ENCODE measurements around the gene GFM1.
"Not testable (repeated sequence)": the region's sequence is repeated elsewhere in the genome, so short reads cannot be mapped to it uniquely, and the experiment has no call there.

The GFM1 gene

DNA sequence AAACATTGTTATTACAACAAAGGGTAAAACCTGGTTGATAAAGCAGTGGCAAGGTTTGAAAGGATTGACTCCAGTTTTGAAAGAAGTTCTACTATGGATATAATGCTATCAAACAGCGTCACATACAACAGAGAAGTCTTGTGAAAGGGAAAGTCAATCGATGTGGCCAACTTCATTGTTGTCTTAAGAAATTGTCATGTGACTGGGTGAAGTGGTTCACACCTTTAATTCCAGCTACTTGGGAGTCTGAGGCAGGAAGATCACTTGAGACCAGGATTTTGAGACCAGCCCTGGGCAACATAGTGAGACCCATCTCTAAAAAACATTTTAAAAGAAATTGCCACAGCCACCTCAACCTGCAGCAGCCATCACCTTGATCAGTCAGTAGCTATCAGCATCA lies 34.4 kb downstream of the GFM1 start:
- DNase-seq (ENCODE audit: low read depth in 2 of 2) = no peak

DNA sequence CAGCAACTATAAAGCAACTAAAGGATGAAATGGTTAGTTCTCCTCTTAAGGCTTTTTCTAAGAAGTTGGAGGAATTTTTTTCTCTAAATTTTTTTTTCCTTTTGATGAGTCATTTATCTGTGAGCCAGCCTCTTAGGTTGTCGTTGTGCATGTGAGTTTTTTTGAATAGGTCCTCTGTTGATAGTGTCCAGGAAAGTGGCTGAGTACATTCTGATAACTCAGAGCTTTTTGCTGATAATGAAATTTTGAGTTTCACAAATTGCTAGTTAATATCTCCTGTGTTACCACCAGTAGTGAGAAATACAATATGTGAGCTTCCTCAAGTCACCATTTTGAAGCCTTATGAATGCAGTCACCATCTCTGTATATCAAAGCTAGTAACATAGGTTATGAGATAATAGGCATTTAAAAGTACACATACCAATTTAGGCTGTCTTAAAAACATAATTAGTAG lies 35.2 kb downstream of the GFM1 start:
- DNase-seq (ENCODE audit: low read depth in 2 of 2) = no peak

- no peak for DNase-seq (ENCODE audit: low read depth in 2 of 2)
These were observed 36.5 kb downstream of the GFM1 start for GRCh38 chr3:158680861-158681260.

DNA sequence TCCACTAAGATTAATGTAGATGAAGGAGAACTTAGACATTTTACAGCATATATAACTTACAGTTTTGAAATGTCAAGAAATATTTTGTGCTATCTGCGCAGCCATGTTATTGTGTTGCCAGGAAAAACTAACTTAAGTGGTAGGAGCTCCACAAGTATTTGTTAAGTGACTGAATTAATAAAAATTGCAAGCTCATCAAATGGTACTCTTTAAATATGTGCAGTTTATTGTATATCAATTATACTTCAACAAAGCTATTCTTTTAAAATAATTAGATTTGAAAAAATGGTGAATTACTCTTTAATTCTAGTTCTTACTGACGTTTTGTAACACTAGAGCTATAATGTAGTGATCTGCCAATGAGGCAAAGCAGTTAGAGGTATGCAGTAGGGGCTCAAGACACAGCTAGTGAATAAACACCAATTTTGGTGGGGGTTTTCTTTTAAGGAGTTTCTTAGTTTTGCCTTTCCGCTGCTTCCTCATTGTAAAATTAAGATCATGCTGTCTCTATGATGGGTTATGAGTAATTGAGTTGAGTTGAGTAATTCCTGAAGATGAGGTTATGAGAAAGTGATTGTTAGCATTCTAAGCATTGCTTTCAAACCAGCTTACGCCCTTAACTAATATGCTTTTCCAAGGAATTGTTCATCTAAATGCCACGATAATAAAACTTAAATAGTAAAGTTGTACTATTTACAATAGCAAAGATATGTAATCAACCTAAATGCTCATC lies 39.1 kb downstream of the GFM1 start:
- no peak for DNase-seq (ENCODE audit: low read depth in 2 of 2)

DNA sequence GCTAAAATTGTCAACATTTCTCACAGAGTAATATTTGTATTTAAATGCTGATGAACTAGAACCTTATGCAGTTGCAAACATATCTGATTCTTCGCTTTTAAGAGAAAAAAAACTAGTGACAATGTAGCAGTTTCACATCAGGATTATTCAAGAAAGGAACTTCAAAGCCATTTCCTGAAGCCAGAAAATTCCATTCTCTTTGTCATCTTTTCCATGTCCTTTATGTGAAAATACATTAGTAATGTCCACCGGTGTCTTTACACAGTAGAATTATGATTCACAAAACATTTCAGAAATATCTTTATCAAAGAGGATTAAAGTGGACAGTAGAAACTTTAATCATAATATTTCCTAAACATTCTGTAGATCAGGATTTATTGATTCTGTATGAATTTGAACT lies 40.8 kb downstream of the GFM1 start:
- no peak for DNase-seq (ENCODE audit: low read depth in 2 of 2)

DNA sequence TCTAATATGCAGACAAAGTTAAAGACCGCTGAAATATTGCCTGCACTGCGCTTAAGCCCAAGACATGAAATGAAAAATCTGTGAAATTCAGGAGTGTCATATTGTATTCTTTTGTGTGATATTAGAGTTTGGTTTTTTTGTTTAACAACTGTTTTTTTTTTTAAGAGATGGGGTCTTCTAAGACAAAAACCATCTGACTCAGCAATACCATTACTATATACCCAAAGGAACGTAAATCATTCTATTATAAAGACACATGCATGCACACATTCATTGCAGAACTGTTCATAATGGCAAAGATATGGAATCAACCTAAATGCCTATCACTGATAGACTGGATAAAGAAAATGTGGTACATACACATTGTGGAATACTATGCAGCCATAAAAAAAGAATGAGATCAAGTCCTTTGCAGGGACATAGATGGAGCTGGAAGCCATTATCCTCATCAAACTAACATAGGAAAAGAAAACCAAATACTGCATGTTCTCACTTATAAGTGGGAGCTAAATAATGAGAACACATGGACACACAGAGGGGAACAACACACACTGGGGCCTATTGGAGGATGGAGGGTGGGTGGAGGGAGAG lies 49.6 kb downstream of the GFM1 start:
- DNase-seq (ENCODE audit: low read depth in 2 of 2) = not testable (repeated sequence)

GRCh38 chr3:158696618-158697017 lies 52.3 kb downstream of the GFM1 start:
- no peak for DNase-seq (ENCODE audit: low read depth in 2 of 2)

- no peak for DNase-seq (ENCODE audit: low read depth in 2 of 2)
These were observed 56.2 kb downstream of the GFM1 start for GRCh38 chr3:158700559-158700958.

GRCh38 chr3:158701420-158702065 lies 57.2 kb downstream of the GFM1 start:
- no peak for DNase-seq (ENCODE audit: low read depth in 2 of 2)

- DNase-seq (ENCODE audit: low read depth in 2 of 2) = no peak
These were observed 58.6 kb downstream of the GFM1 start for GRCh38 chr3:158702815-158703481.

DNA sequence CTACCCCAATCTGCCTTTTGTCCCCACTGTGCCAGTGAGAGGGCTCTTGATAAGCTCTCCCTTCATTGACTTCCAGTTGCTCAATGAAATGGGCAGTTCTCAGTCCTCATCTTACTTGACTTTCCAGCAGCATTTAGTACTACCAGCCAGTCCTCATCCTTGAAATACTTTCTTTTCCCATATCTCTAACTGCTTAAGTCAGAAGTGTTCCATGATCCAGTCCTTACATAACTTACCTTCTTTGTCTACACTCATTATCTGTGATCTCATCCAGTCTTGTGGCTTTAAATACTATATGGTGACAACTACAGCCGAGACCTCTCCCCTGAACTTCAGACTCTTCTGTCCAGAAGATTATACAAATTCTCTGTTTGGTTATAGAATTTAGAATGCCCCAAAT lies 59.2 kb downstream of the GFM1 start:
- DNase-seq (ENCODE audit: low read depth in 2 of 2) = no peak

GRCh38 chr3:158709666-158710083 lies 65.3 kb downstream of the GFM1 start:
- DNase-seq (ENCODE audit: low read depth in 2 of 2) = no peak

DNA sequence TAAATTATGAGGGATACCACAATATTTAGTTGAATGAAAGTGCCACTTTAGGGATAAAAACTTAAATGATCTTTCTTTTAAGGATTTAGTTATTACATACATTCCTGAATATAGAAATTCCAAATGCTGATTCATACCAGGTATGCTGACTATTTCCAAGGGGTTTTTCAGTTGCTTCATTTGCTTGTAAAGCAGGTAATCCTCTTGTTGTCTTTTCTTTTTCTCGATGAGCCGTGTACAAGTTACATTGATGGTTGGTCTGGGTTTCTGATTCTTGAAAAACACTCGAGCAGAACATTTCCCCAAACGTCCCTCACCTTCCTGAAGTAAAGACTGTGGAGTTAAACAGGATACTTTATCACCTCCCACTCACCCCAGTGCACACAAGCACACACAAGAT lies 66.3 kb downstream of the GFM1 start:
- no peak for DNase-seq (ENCODE audit: low read depth in 2 of 2)

DNA sequence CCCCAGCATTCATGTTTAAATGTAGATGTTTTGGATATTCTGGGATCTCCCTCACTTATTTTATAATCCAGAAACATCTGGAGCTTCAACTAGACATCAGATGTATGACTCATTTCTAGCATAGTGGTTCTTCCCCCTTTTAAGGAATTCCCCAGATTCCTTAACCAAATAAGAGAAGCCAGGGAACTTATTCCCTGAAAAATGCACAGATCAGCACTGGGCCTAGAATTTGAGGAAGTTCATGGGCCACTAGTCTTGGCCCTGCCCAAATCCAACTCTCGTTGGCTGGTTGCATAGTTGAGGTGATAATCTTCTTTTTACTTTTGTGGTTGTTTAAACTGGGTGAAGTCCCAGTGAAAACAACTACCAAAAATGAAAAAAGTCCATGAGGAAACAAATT lies 67.6 kb downstream of the GFM1 start:
- DNase-seq (ENCODE audit: low read depth in 2 of 2) = no peak

DNA sequence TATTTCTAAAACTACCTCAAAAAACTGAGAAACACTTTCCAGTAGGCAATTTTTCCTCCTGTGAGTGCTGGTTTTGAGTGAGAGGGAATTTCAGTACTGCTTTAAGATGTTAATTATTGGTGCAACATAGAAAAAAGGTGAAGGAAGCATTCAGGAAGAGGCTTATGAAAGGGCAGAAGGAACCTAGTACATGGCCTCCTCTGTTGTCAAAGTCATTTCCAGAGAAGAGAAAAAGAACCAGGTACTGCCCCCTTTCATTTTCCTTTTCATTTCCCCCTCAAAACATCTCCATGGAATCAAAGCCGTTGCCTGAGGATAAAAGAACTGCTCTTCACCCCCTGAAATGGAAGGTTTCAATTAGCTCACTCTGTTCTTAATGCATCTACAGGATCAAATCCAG lies 68.1 kb downstream of the GFM1 start:
- DNase-seq (ENCODE audit: low read depth in 2 of 2) = no peak

DNA sequence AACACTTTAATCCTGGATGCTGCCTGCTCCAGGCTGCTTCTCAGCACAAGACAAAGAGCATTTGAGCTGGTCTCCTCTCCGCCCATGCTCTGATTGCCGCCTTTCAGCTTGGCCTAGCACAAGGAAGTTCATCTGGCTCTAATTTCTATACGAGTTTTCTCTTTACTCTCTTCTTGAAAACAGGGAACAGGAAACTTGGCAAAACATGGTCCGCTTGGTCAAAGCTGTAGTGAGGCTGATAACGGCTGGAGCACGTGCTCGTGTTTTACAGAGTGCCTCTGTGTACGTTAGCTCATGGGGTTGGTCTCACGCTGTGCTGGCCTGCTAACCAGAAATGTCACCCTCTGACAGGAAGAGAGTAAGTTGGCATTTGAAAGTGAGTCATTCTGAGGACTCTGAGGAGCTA lies 68.8 kb downstream of the GFM1 start:
- no peak for DNase-seq (ENCODE audit: low read depth in 2 of 2)

- DNase-seq (ENCODE audit: low read depth in 2 of 2) = no peak
These were observed 73.2 kb downstream of the GFM1 start for GRCh38 chr3:158717576-158717975.

- DNase-seq (ENCODE audit: low read depth in 2 of 2) = no peak
These were observed 74.3 kb downstream of the GFM1 start for GRCh38 chr3:158718490-158719170.

GRCh38 chr3:158722108-158722507 lies 77.8 kb downstream of the GFM1 start:
- no peak for DNase-seq (ENCODE audit: low read depth in 2 of 2)

GRCh38 chr3:158723991-158724390 lies 79.7 kb downstream of the GFM1 start:
- DNase-seq (ENCODE audit: low read depth in 2 of 2) = no peak

- no peak for DNase-seq (ENCODE audit: low read depth in 2 of 2)
These were observed 81.2 kb downstream of the GFM1 start for GRCh38 chr3:158725348-158726011.

Measured in activated CD4-positive, alpha-beta T cell treated with anti-CD3 and anti-CD28 coated beads for 24 hours (primary cell).